ENCODE results near the gene USP28. TPM values are rescaled to one million over a fixed set of nuclear protein-coding genes. Genes with fewer than 3 reads are reported as not detected.
"Not testable (repeated sequence)": the region's sequence is repeated elsewhere in the genome, so short reads cannot be mapped to it uniquely, and the experiment has no call there.

The USP28 gene
- polyA plus RNA-seq, 2 of the 4 experiments (the other 2 are of a cell fraction), result 15.4 to 31.3 TPM

- TF ChIP-seq, protein P1, sequence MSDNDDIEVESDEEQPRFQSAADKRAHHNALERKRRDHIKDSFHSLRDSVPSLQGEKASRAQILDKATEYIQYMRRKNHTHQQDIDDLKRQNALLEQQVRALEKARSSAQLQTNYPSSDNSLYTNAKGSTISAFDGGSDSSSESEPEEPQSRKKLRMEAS (IDR thresholded peaks at IDR 0.05), result peak; percentile 73
- TF ChIP-seq PHF8 (IDR thresholded peaks at IDR 0.05; ENCODE audit: borderline replicate concordance, low read depth), result peak; percentile 88; the same call in 1 of the 2 replicates
- no peak for TF ChIP-seq SREBF2 (IDR thresholded peaks at IDR 0.05)
- no peak for TF ChIP-seq RARB (CRISPR knock-in tag; IDR thresholded peaks at IDR 0.05)
- no peak for TF ChIP-seq FOSL2 (IDR thresholded peaks at IDR 0.05)
- TF ChIP-seq FOSL2 (CRISPR knock-in tag; IDR thresholded peaks at IDR 0.05), result peak; percentile 11; the same call in 1 of the 2 replicates
- TF ChIP-seq JUN (IDR thresholded peaks at IDR 0.05), result peak in 1 of 2 experiments; percentile 79; a peak in 3 of 5 replicates
- no peak for TF ChIP-seq HDAC2 (IDR thresholded peaks at IDR 0.05)
Observed at GRCh38 chr11:113875234-113876073, at the start of gene USP28 (continued).

- no peak overlapping the region for H3K4me3 ChIP-seq
- no peak for ATAC-seq
- DNase-seq (ENCODE audit: low read depth in 1 of 2, low spot score in 1 of 2), result no peak
- 7% methylated on average over 2 of the region's 2 CpGs for WGBS (ENCODE audit: missing lambda C conversion rate)
- ChIA-PET CTCF (interaction anchor here (1.7 kb wide), 1 partner anchor 338 kb away, joined by 7 read pairs; no protein-coding TSS in a partner anchor), POLR2A (no interaction called here)
- TF ChIP-seq EHF (CRISPR knock-in tag; IDR thresholded peaks at IDR 0.05), result no peak
- TF ChIP-seq, protein P2, sequence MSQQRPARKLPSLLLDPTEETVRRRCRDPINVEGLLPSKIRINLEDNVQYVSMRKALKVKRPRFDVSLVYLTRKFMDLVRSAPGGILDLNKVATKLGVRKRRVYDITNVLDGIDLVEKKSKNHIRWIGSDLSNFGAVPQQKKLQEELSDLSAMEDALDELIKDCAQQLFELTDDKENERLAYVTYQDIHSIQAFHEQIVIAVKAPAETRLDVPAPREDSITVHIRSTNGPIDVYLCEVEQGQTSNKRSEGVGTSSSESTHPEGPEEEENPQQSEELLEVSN (IDR thresholded peaks at IDR 0.05; ENCODE audit: borderline replicate concordance, low read depth), result no peak
- no peak for TF ChIP-seq NR3C1 (IDR thresholded peaks at IDR 0.05)
- TF ChIP-seq USF2 (IDR thresholded peaks at IDR 0.05), result no peak
- no peak for TF ChIP-seq RAD21 (conservative IDR thresholded peaks at IDR 0.05 in 1 of 2, IDR thresholded peaks at IDR 0.05 in 1 of 2)
- TF ChIP-seq MAFK (IDR thresholded peaks at IDR 0.05; ENCODE audit: partially characterized antibody), result no peak
- TF ChIP-seq FOSL2 (IDR thresholded peaks at IDR 0.05), result no peak
- no peak for TF ChIP-seq FOSL2 (CRISPR knock-in tag; IDR thresholded peaks at IDR 0.05)
- TF ChIP-seq, protein P3, sequence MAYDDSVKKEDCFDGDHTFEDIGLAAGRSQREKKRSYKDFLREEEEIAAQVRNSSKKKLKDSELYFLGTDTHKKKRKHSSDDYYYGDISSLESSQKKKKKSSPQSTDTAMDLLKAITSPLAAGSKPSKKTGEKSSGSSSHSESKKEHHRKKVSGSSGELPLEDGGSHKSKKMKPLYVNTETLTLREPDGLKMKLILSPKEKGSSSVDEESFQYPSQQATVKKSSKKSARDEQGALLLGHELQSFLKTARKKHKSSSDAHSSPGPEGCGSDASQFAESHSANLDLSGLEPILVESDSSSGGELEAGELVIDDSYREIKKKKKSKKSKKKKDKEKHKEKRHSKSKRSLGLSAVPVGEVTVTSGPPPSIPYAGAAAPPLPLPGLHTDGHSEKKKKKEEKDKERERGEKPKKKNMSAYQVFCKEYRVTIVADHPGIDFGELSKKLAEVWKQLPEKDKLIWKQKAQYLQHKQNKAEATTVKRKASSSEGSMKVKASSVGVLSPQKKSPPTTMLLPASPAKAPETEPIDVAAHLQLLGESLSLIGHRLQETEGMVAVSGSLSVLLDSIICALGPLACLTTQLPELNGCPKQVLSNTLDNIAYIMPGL (CRISPR knock-in tag; IDR thresholded peaks at IDR 0.05; ENCODE audit: borderline replicate concordance), result no peak
- no peak for TF ChIP-seq KDM1A (IDR thresholded peaks at IDR 0.05; ENCODE audit: low read depth)
- no peak for TF ChIP-seq TFCP2L1 (CRISPR knock-in tag; IDR thresholded peaks at IDR 0.05)
- no peak for TF ChIP-seq TP53 (CRISPR knock-in tag; IDR thresholded peaks at IDR 0.05)
- H3K9me3 ChIP-seq, result no peaks in the 10 kb centered on the region
- H3K4me2 ChIP-seq, result no peak overlapping the region
- H3K4me1 ChIP-seq, result no peaks in the 10 kb centered on the region
- no peak for FAIRE-seq
- no peak overlapping the region for H3K27ac ChIP-seq
Observed at GRCh38 chr11:113923572-113923971, 48.2 kb upstream of the USP28 start.

- FAIRE-seq; H3K4me2 ChIP-seq; H3K27ac ChIP-seq; H3K9me3 ChIP-seq; DNase-seq (ENCODE audit: low read depth in 1 of 2, low spot score in 1 of 2); POLR2A ChIA-PET; H3K4me3 ChIP-seq; ATAC-seq; H3K4me1 ChIP-seq: not testable (repeated sequence)
- CTCF ChIA-PET, result interaction anchor here (1.3 kb wide), 1 partner anchor 15 kb away, joined by 3 read pairs; no protein-coding TSS in a partner anchor
- WGBS (ENCODE audit: missing lambda C conversion rate), result 54% methylated on average over 9 of the region's 9 CpGs
Observed at GRCh38 chr11:113911491-113911890, 36.1 kb upstream of the USP28 start.

Measured in A549 (cell line).